Omental fat pad (tissue), 4 donors: ENCODE data around the gene KRI1. TPM values are rescaled to one million over a fixed set of nuclear protein-coding genes. Genes with fewer than 3 reads are reported as not detected.
"Not testable (repeated sequence)": the region's sequence is repeated elsewhere in the genome, so short reads cannot be mapped to it uniquely, and the experiment has no call there.

Experiments used
- ATAC-seq: fragments of 150-250 bp; one replicate; pipeline ENCODE4 v1.9.1; 2016; ENCODE audit warnings: mild to moderate bottlenecking, moderate library complexity; ENCODE audit not compliant: low FRiP score
- DNase-seq: peaks from one replicate; pipeline ENCODE4 v3.0.0-alpha.2; 2019; ENCODE audit warnings: low spot score
- CTCF ChIP-seq, 3 donors: fragments of 450-650 bp; IDR thresholded peaks; one replicate each; pipeline ENCODE4 v1.5.1; 2016 to 2017; ENCODE audit warnings: antibody characterized with exemption in 3 of 3, mild to moderate bottlenecking in 3 of 3, moderate library complexity in 2 of 3
- total RNA-seq, 4 donors: library from RNA; depleted of rRNA; stranded (reverse); fragments of >200 nt; gene quantifications; one replicate each; pipeline ENCODE4 v1.1.0, GENCODE V29; 2016

The KRI1 gene
- total RNA-seq, 4 donors from 2014 or later, result 9.1 to 36.3 (median 16.3) TPM

GRCh38 chr19:10554760-10555609, 10.8 kb downstream of the KRI1 start:
- DNase-seq (no peak), ATAC-seq (no peak)
- no peak for TF ChIP-seq CTCF (IDR thresholded peaks at IDR 0.05)

GRCh38 chr19:10553943-10554381, 11.8 kb downstream of the KRI1 start:
- no peak for TF ChIP-seq CTCF (IDR thresholded peaks at IDR 0.05)
- no peak for DNase-seq
- no peak for ATAC-seq

GRCh38 chr19:10553087-10553667, 12.6 kb downstream of the KRI1 start:
- DNase-seq (no peak), ATAC-seq (no peak)
- TF ChIP-seq CTCF (IDR thresholded peaks at IDR 0.05), result no peak

GRCh38 chr19:10552510-10553053, 13.2 kb downstream of the KRI1 start:
- DNase-seq (no peak), ATAC-seq (no peak)

GRCh38 chr19:10551698-10552301, 14.0 kb downstream of the KRI1 start:
- ATAC-seq (no peak), DNase-seq (no peak)
- TF ChIP-seq CTCF (IDR thresholded peaks at IDR 0.05), result no peak

More at GRCh38 chr19:10552510-10553053, 13.2 kb downstream of the KRI1 start:
- TF ChIP-seq CTCF (IDR thresholded peaks at IDR 0.05), result no peak

GRCh38 chr19:10551006-10551405, 14.8 kb downstream of the KRI1 start:
- ATAC-seq, DNase-seq: not testable (repeated sequence)

- DNase-seq, result no peak
- no peak for TF ChIP-seq CTCF (IDR thresholded peaks at IDR 0.05)
- ATAC-seq, result no peak
Measured at GRCh38 chr19:10550336-10550735, 15.5 kb downstream of the KRI1 start.
